Activated T-cell treated with anti-CD3 and anti-CD28 coated beads, Interleukin-2, amount 50 U/mL, for 72 hours (primary cell): ENCODE results near the gene BCCIP. TPM values are rescaled to one million over a fixed set of nuclear protein-coding genes. Genes with fewer than 3 reads are reported as not detected.
A peak's percentile ranks its signal among the peaks of the same experiment; 100 is the strongest.

ENCODE experiments used
- ATAC-seq, 2 donors: fragments of 150-1000 bp; cut with Tn5 transposase; replicated peaks in 1 of 2; 2 replicates each; pipeline ENCODE4 v1.10.0; 2021; ENCODE audit warnings: moderate library complexity in 2 of 2, mild to moderate bottlenecking in 1 of 2
- DNase-seq, 2 donors: peaks; one replicate each; pipeline ENCODE4 v3.0.0; 2021 to 2022; ENCODE audit warnings: mixed read lengths in 1 of 2
- H3K27ac Mint-ChIP-seq: one replicate; pipeline ENCODE4 v1.8.0; 2022; ENCODE audit warnings: mild to moderate bottlenecking, moderate library complexity, mixed read lengths
- H3K27me3 Mint-ChIP-seq: one replicate; pipeline ENCODE4 v1.8.0; 2022; ENCODE audit warnings: low read depth, mixed read lengths
- H3K36me3 Mint-ChIP-seq, 2 donors: one replicate each; pipeline ENCODE4 v1.8.0; 2022; ENCODE audit warnings: mixed read lengths in 2 of 2, mild to moderate bottlenecking in 1 of 2; ENCODE audit not compliant: insufficient read depth in 2 of 2
- H3K4me1 Mint-ChIP-seq: one replicate; pipeline ENCODE4 v1.8.0; 2022; ENCODE audit warnings: low read depth, mixed read lengths
- H3K4me3 Mint-ChIP-seq, 2 donors: one replicate each; pipeline ENCODE4 v1.8.0; 2022; ENCODE audit warnings: mild to moderate bottlenecking in 2 of 2, mixed read lengths in 2 of 2, moderate library complexity in 2 of 2
- H3K9me3 Mint-ChIP-seq, 2 donors: one replicate each; pipeline ENCODE4 v1.8.0; 2022; ENCODE audit warnings: mixed read lengths in 2 of 2
- total RNA-seq, 2 donors: library from RNA; stranded (reverse); gene quantifications; one replicate each; pipeline ENCODE4 v1.2.3, GENCODE V29; 2022

The BCCIP gene
- total RNA-seq, 2 donors from 2014 or later, result 56.8 to 72.6 TPM

DNA sequence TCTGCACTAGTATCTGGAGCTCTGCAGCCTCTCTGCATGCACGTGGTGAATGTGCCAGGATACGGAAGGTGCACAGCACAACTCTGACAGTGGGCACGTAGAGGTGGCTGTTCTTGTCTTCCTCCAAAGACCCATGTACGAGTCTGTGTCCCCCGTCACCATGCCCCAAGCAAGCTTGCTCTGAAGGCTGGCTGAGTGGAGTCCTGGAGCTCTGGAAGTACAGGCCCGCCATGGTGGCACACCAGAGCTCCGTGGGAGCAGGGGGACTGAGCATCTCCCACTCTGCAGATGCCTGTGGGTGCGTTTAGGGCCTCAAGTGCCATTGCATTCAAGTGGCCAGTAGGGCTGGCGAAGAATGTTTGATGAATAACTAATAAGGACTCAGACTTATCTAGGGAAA is 17.1 kb downstream of the BCCIP start:
- H3K36me3 Mint-ChIP-seq, result peaks cover 11 to 24% of the 10 kb centered on the region in 2 donors
- H3K4me3 Mint-ChIP-seq, result no peak overlapping the region
- ATAC-seq, result no peak

DNA sequence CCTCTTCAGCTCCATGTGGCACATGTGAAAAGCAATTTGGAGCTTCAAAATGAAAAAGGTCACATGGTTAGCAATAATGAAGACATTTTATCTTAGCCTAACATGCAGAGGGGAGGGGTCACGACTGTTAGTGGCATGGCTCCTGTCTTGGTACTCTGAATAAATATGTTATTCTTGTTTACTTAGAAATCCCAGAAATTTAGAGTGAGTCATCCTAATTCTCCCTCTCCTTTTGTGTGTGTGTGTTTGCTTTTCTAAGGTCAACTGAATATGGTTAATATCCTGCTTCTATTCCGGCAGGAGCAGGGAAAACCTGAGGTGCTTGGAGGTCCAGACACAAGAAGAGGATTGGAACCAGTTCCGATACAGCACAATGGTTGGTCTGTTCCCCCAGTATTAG is 17.6 kb downstream of the BCCIP start:
- H3K27me3 Mint-ChIP-seq, result no peaks in the 10 kb centered on the region
- DNase-seq, result no peak
- H3K27ac Mint-ChIP-seq, result no peak overlapping the region
- peaks cover 8 to 19% of the 10 kb centered on the region in 2 donors for H3K36me3 Mint-ChIP-seq
- H3K4me3 Mint-ChIP-seq, result no peak overlapping the region
- H3K9me3 Mint-ChIP-seq, result no peaks in the 10 kb centered on the region
- no peak for ATAC-seq
- H3K4me1 Mint-ChIP-seq, result no peaks in the 10 kb centered on the region

More for the DNA sequence above, 17.1 kb downstream of the BCCIP start:
- no peak for DNase-seq
- peak overlapping the region; percentile 30 for H3K27ac Mint-ChIP-seq
- H3K9me3 Mint-ChIP-seq, result no peaks in the 10 kb centered on the region
- H3K27me3 Mint-ChIP-seq, result no peaks in the 10 kb centered on the region
- no peaks in the 10 kb centered on the region for H3K4me1 Mint-ChIP-seq

DNA sequence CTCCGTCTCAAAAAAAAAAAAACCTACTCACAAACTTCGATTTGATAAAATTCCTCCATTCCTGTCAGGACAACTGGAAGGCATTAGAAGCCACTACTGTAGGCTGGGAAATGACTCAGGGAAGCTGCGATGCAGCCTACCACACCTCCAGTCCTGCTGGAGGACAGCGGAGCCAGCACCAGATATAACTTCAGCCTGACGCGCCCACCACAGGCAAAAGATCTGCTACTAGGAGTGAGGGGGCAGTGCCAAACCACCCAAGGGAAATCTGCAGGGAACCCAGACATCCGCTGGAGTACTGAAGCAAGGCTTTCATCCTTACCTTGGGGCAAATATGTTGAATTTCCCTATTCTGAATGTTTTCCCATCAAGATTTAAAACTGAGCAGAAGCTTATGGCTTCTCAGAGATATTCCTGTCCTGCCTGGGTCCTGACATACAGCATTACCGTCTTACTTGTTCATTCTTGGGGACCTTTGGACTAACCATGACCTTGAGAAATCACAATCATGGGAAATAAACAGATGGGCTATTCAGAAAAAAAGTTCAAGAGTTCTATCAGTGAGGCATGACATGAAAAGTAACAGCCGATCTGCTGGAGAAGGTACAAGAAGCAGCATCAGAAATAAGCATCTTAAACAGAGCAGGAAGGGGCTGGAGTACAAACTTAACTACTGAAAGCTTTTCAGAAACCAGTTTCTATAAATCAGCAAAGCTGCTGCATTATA is 20.4 kb downstream of the BCCIP start:
- DNase-seq (no peak), ATAC-seq (no peak)
- Mint-ChIP-seq H3K27me3 (no peaks in the 10 kb centered on the region), H3K27ac (no peak overlapping the region), H3K36me3 (peaks cover 6 to 11% of the 10 kb centered on the region in 2 donors), H3K9me3 (no peaks in the 10 kb centered on the region), H3K4me1 (no peaks in the 10 kb centered on the region), H3K4me3 (no peak overlapping the region)

DNA sequence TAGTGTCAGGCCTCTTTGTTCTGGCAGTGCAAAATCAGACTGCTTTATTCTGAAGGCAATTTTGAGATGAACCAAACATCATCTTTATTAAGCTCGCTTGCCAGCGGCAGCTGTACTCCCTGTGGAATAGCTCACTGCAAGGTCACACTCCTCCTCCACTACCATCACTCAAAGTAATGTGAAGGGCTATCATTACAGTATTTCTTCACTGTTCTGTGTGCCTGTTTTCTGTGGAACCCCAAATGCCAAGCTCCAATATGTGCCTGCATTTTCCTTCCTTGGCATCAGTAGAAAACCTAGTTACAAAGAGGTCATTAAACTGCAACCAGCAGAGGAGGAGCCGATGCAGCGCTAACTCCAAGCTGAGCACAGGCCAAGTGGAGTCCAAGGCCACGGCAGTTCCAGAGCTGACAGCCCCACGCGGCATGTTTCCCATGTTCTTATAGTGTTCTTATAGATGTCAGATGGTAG is 21.4 kb downstream of the BCCIP start:
- Mint-ChIP-seq H3K4me1 (no peaks in the 10 kb centered on the region), H3K9me3 (no peaks in the 10 kb centered on the region), H3K36me3 (peaks cover 4 to 9% of the 10 kb centered on the region in 2 donors), H3K27me3 (no peaks in the 10 kb centered on the region), H3K4me3 (no peak overlapping the region), H3K27ac (no peak overlapping the region)
- ATAC-seq (no peak), DNase-seq (no peak)

DNA sequence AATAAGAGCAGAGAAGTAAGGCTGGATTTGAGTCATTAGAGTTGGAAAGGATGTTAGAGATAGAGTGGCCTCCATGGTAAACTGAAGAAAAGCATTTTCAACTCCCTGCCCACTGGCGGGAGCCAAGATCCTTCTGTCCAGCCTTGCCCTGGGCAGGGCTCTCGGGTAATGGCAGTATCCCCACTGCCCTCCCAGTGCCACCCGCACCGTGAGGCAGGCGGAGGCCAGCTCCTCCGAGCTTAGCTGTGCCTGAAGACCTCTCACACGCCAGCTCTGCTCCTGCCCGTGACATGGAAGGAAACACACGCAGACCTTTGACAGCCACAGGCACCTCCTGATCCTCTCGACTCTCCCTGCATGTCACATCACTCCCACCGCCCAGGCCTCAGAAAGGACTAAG is 22.3 kb downstream of the BCCIP start:
- Mint-ChIP-seq H3K36me3 (peaks cover 3 to 9% of the 10 kb centered on the region in 2 donors), H3K9me3 (no peaks in the 10 kb centered on the region), H3K27me3 (no peaks in the 10 kb centered on the region), H3K4me3 (no peak overlapping the region), H3K4me1 (no peaks in the 10 kb centered on the region), H3K27ac (no peak overlapping the region)
- DNase-seq (no peak), ATAC-seq (no peak)

DNA sequence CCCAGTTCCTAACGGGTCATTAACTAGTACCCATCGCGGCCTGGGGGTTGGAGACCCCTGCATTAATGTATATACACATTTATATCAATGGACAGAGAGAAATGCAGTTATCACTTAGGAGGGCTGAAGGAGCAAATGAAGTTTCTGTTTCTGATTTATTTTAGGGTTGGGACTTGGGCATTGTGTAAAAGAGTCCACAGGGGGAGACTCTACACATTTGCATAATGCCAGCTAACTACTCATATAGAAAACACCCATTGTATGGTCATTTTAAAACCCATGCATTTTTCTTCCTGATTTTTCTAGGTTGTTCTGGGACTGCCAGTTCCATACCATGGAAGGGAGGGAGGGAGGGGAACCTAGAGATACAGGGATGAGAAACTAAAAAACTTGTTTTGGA is 23.5 kb downstream of the BCCIP start:
- Mint-ChIP-seq H3K27ac (peak overlapping the region; percentile 65), H3K9me3 (no peaks in the 10 kb centered on the region), H3K4me3 (no peak overlapping the region), H3K27me3 (no peaks in the 10 kb centered on the region), H3K4me1 (no peaks in the 10 kb centered on the region), H3K36me3 (peaks cover 3 to 9% of the 10 kb centered on the region in 2 donors)
- ATAC-seq, result no peak
- DNase-seq, result no peak

DNA sequence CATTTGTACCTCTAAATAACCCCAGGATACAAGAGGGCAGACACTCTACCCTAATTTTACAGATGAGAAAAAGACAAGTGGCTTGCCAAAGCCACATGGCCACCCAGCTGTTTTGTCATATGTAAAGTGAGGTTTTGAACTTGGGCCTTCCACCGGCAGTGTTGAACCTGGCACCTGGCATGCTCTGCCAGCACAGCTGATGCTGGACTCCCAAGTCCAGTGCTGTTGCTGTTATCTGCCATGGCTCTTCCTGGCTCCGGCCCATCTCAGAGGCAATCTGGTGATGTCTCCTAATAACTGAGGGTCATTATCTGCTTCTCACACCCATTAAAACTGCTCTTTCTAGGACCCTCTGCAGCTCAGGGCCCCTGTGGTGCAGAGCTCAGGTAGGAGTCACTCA is 25.0 kb downstream of the BCCIP start:
- Mint-ChIP-seq H3K4me3 (no peak overlapping the region), H3K9me3 (no peaks in the 10 kb centered on the region), H3K27me3 (no peaks in the 10 kb centered on the region), H3K27ac (no peak overlapping the region), H3K4me1 (no peaks in the 10 kb centered on the region), H3K36me3 (peaks cover 3 to 6% of the 10 kb centered on the region in 2 donors)
- ATAC-seq (no peak), DNase-seq (no peak)

DNA sequence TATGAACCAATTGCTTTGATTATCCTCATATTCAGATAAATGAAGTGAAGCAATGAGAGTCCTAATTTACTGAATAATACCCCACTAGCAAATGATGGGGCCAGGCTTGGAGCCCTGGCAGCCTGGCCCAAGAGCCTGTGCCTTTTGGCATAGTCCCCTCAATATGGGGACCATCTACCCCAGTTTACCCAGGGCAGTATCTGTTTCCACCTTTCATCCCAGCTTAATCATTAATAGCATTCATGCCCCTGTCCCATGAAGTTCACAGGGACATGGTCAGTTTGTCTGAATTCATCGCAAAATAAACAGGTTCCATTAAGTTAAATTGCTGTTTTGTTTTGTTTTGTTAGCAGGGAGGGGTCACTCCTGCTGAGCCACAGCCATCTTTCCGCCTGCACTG is 25.5 kb downstream of the BCCIP start:
- H3K36me3 Mint-ChIP-seq, result peaks cover 3 to 6% of the 10 kb centered on the region in 2 donors
- no peaks in the 10 kb centered on the region for H3K9me3 Mint-ChIP-seq
- no peak overlapping the region for H3K4me3 Mint-ChIP-seq
- H3K27me3 Mint-ChIP-seq, result no peaks in the 10 kb centered on the region
- no peaks in the 10 kb centered on the region for H3K4me1 Mint-ChIP-seq
- DNase-seq (no peak), ATAC-seq (no peak)
- H3K27ac Mint-ChIP-seq, result no peak overlapping the region

DNA sequence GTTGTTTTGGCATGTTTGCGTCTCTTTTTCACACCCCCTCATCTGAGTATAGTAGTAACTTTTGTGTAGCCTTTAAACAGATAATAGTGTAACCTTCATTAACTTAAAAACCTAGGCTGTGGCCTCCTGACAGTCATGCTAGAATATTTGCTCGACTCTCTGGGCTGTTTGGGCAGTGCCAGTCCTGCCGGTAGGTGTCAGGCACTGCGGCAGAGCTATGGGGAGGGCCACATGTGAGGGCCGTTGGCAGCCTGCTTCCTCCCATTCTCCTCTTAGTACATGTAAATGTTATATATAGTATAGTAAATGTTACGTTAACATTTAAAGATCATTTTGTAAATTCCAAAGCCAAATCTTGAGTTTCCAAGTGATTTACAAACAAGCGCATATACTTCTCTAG is 26.1 kb downstream of the BCCIP start:
- no peaks in the 10 kb centered on the region for H3K4me1 Mint-ChIP-seq
- no peak for DNase-seq
- no peak for ATAC-seq
- no peaks in the 10 kb centered on the region for H3K9me3 Mint-ChIP-seq
- peaks cover 3 to 6% of the 10 kb centered on the region in 2 donors for H3K36me3 Mint-ChIP-seq
- H3K27ac Mint-ChIP-seq, result no peak overlapping the region
- H3K27me3 Mint-ChIP-seq, result no peaks in the 10 kb centered on the region
- no peak overlapping the region for H3K4me3 Mint-ChIP-seq

DNA sequence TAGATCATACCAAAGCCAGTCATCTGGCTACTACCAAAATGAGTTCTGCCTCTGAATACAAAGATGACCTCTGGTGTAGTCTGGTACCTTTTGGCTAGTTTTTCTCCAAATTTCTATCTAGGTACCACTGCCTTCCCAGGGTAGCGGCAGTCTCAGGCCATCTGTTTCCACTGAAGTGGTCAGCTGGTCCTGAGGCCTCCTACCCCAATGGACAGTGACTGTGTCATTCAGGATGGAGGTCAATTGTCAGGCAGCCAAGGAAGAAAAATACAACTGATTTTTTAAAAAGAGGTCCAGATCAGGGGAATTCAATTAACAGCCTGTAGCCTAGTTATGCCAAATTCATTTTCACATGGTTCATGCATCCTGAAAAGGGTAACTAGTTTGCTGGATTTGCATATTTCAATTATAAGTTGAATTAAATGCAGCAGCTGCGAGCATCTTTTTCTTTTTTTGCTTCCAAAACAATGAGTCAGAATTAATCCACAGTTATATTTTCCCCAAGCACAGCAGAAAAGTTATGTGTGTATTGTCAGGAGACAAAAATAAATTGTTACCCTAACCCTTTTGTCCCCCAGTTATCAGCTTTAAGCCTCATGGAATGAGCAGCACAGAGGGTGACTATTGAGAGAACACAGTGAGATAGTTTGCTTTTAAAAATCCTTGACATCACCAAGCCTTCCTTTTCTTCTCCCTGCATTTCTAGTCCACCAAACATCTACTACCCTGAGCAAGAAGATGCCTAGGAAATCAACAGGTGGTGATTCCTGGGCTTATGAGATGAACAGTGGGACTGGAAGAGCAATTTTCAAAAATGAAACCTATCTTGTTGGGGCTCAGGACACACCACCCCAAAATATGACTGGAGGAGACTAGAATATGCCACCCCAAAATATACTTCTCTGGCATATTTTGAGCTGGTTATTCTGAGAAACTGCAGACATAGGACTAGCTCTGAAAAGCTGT is 27.7 kb downstream of the BCCIP start:
- no peaks in the 10 kb centered on the region for H3K9me3 Mint-ChIP-seq
- no peak for DNase-seq
- H3K4me1 Mint-ChIP-seq, result no peaks in the 10 kb centered on the region
- peak overlapping the region; percentile 11 for H3K27ac Mint-ChIP-seq
- peaks cover 3 to 6% of the 10 kb centered on the region in 2 donors for H3K36me3 Mint-ChIP-seq
- no peak for ATAC-seq
- no peaks in the 10 kb centered on the region for H3K27me3 Mint-ChIP-seq
- H3K4me3 Mint-ChIP-seq, result no peak overlapping the region

DNA sequence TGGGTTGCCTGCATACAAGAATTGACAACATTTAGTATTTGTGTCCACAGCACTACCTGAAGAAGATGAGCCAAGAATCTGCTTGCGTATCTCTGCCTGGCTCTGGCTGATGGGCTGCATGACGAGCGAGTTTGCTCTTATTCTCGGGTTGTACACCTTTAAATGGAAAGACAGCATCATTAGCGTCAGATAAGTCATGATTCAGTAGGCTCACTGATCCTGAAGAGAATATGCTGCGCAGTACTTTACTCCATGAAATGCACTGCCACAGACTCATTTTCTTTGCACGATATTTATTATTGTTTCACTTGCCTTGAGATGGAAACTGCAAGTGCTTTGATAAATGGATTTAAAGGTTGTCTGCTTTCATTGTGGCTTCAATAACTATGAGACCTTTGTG is 29.1 kb downstream of the BCCIP start:
- Mint-ChIP-seq H3K4me1 (no peaks in the 10 kb centered on the region), H3K36me3 (peaks cover 3 to 6% of the 10 kb centered on the region in 2 donors), H3K27me3 (no peaks in the 10 kb centered on the region), H3K4me3 (no peak overlapping the region), H3K27ac (no peak overlapping the region), H3K9me3 (no peaks in the 10 kb centered on the region)
- no peak for DNase-seq
- no peak for ATAC-seq

DNA sequence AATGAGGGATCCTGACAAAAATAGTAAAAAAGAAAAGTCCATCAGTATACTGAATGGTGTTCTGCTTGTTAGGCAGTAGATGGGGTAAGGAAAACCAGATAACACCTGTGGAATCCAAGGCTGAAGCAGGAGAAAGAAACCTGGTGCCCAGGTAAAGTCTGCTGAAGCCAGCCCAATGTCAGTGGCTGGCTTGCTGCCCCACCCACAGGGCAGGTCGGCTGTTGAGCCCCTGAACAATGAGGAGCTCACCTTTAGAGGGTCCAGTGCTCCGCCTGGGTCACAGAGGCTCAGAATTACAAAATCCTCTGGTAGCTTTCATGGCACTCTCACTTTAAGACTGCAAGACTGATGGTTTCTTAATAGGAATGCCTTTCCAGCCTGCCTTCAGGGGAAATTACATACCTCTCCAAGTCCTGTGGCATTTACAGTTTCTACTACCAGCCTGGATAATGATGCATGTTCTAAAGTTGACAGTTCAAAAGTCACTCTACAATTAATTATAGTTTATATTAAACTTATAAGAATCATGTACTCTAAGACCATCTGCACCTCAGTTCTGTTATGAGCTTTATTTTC is 33.9 kb downstream of the BCCIP start:
- DNase-seq, result no peak
- H3K9me3 Mint-ChIP-seq, result no peaks in the 10 kb centered on the region
- H3K27me3 Mint-ChIP-seq, result no peaks in the 10 kb centered on the region
- H3K4me3 Mint-ChIP-seq, result no peak overlapping the region
- no peaks in the 10 kb centered on the region for H3K4me1 Mint-ChIP-seq
- ATAC-seq, result no peak
- H3K36me3 Mint-ChIP-seq, result no peaks in the 10 kb centered on the region
- H3K27ac Mint-ChIP-seq, result no peak overlapping the region
